ENCODE results near the gene EP400.

EP400 gene

GRCh38 chr12:131913666-131914065 lies 36.1 kb upstream of the EP400 start:
- DNase-seq = no peak

- no peak for DNase-seq
Observed at GRCh38 chr12:131914179-131914702, 35.5 kb upstream of the EP400 start.

- no peak for DNase-seq
Observed at GRCh38 chr12:131915000-131915689, 34.6 kb upstream of the EP400 start.

GRCh38 chr12:131915823-131916222 lies 33.9 kb upstream of the EP400 start:
- DNase-seq = no peak

GRCh38 chr12:131916306-131917138 lies 33.2 kb upstream of the EP400 start:
- DNase-seq = no peak

GRCh38 chr12:131917139-131917710 lies 32.5 kb upstream of the EP400 start:
- no peak for DNase-seq

GRCh38 chr12:131917711-131918306 lies 31.9 kb upstream of the EP400 start:
- DNase-seq = no peak

GRCh38 chr12:131918311-131919050 lies 31.3 kb upstream of the EP400 start:
- DNase-seq = no peak

- DNase-seq = no peak
Observed at GRCh38 chr12:131919051-131919347, 30.7 kb upstream of the EP400 start.

GRCh38 chr12:131919366-131920156 lies 30.2 kb upstream of the EP400 start:
- no peak for DNase-seq

GRCh38 chr12:131920157-131920508 lies 29.6 kb upstream of the EP400 start:
- no peak for DNase-seq

- no peak for DNase-seq
Observed at GRCh38 chr12:131920902-131921840, 28.6 kb upstream of the EP400 start.

GRCh38 chr12:131921866-131922769 lies 27.6 kb upstream of the EP400 start:
- DNase-seq = no peak

- DNase-seq = no peak
Observed at GRCh38 chr12:131922772-131923171, 27.0 kb upstream of the EP400 start.

- DNase-seq = no peak
Observed at GRCh38 chr12:131923260-131923659, 26.5 kb upstream of the EP400 start.

- DNase-seq = no peak
Observed at GRCh38 chr12:131927110-131928079, 22.3 kb upstream of the EP400 start.

GRCh38 chr12:131928080-131928710 lies 21.5 kb upstream of the EP400 start:
- no peak for DNase-seq

Data from activated naive CD4-positive, alpha-beta T cell treated with Interleukin-2 at 50 U/mL for 16 hours (primary cell).